GM10266 (cell line): ENCODE data around the gene SF3B3.

Experiments used
- DNase-seq: peaks from one replicate; pipeline ENCODE4 v3.0.0; 2012; ENCODE audit errors: extremely low spot score
- TF ChIP-seq, protein P1 (sequence below): IDR thresholded peaks from 2 replicates; pipeline ENCODE4 v1.5.1; 2012; ENCODE audit warnings: mild to moderate bottlenecking, low read depth; ENCODE audit not compliant: control insufficient read depth, insufficient read depth; ENCODE audit errors: missing control alignments

Gene SF3B3

DNA sequence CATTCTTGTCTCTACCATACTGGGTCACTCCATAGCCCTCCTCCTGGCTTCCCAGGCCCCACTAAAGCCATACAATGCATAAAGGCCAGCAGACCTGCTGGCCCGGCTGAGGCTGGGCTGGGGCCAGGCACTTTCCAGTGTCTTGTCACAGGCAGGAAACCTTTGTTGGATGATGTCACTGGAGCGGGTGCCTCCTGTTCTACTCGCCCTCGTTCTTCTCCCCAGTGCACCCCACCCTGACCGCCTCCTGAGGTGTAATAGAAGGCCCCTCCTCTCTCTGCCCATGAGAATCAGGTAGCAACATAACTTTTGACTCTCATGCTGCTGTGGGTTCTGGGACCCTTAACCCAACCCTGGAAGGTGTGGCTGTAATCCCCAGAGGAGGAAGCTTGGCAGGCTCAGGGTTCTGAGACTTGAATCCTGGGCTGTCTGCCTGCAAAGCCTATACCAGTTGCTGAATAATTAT, 68.5 kb downstream of the SF3B3 start:
- TF ChIP-seq, protein P1, sequence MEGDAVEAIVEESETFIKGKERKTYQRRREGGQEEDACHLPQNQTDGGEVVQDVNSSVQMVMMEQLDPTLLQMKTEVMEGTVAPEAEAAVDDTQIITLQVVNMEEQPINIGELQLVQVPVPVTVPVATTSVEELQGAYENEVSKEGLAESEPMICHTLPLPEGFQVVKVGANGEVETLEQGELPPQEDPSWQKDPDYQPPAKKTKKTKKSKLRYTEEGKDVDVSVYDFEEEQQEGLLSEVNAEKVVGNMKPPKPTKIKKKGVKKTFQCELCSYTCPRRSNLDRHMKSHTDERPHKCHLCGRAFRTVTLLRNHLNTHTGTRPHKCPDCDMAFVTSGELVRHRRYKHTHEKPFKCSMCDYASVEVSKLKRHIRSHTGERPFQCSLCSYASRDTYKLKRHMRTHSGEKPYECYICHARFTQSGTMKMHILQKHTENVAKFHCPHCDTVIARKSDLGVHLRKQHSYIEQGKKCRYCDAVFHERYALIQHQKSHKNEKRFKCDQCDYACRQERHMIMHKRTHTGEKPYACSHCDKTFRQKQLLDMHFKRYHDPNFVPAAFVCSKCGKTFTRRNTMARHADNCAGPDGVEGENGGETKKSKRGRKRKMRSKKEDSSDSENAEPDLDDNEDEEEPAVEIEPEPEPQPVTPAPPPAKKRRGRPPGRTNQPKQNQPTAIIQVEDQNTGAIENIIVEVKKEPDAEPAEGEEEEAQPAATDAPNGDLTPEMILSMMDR, result no peak

DNA sequence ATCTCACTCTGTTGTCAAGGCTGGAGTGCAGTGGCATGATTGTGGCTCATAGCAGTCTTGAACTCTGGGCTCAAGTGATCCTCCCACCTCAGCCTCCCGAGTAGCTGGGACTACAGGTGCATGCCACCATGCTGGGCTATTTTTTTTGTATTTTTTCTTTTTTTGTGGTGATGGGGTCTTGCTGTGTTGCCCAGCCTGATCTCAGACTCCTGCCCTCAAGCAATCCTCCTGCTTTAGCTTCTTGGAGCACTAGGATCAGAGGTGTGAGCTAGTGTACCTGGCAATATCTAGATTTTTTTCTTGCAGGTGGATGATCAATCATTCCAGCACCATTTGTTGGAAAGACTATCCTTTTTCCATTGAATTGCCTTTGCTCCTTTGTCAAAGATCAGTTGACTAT, 69.9 kb downstream of the SF3B3 start:
- DNase-seq, result no peak
- TF ChIP-seq, protein P1, result no peak

More for the DNA sequence above, 68.5 kb downstream of the SF3B3 start:
- DNase-seq, result no peak

DNA sequence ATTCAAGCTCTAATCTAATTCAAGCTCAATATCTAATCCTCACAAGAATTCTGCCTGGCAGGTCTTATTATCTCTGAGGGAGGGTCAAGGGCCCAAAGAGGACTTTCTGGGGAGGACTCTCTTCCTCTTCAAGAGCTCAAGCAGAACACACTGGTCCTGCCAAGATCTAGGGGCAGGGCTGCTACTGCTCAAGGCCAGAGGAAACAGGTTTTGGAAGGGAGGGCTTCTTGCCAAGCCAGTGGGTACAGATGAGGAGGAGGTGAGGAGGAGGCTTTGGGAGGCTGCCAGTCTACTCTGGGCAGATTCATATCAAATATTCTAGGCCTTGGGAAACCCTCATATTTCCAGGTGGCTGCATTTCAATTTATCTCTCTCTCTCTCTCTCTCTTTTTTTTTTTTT, 71.0 kb downstream of the SF3B3 start:
- TF ChIP-seq, protein P1, result no peak
- DNase-seq, result no peak

DNA sequence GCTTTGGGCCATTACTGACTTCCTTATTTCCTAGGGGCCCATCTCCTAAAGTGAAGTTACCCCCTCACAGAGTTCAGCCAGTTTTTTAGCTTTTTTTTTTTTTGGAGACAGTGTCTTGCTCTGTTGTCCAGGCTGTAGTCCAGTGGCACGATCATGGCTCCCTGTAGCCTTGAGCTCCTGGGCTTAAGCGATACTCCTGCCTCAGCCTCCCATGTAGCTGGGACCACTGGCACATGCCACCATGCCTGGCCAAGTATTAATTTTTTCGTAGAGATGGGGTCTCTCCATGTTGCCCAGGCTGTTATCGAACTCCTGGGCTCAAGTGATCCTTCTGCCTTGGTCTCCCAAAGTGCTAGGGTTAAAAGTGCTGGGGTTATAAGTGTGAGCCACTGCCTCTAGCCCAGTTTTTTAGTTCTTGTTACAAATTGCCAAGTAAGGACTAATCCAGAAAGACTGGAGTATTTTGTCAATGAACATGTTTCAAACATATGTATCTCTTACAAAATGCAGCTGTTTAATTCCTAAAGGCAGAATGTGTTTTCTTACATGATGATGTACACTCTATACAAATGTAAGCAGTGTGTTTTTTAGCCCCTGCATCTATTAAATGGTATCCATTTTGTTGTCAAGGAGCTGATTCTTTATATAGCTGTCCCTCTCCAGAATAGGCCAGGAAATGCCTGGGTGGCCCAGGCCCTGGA, 73.7 kb downstream of the SF3B3 start:
- TF ChIP-seq, protein P1, result no peak
- no peak for DNase-seq

DNA sequence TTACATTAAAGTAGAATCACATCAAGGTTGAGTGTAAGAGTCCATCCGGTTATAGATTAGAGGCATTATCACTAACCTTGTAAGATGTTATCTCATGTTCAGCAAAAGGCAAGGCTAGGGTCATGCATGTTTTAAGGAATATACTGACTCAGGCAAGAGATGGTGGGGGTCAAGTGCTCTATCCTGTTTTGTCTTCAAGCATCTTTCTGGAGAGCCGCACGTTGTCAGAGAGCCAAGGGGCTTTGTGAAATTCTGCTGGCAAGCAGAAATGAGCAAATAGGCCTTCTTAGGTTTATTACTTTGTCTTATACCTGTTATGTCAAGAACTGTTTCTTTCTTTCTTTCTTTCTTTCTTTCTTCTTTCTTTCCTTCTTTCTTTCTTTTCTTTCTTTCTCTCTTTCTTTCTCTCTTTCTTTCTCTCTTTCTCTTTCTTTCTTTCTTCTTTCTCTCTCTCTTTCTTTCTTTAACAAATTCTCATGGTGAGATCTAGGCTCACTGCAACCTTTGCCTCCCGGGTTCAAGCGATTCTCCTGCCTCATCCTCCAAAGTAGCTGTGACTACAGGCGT, 75.4 kb downstream of the SF3B3 start:
- DNase-seq, result no peak
- TF ChIP-seq, protein P1, result no peak

DNA sequence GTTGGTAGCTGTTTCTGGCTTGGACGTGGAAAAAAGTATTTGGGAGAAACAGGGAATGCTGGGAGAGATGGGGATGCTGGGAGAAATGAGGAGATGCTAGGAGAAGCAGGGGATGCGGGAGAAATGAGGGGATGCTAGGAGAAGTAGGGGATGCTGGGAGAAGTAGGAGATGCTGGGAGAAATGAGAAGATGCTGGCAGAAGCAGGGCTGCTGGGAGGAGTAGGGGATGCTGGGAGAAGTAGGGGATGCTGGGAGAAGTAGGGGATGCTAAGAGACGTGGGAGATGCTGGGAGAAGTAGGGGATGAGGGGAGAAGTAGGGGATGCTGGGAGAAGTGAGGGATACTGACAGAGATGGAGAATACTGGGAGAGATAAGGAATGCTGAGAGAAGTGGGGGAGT, 77.1 kb downstream of the SF3B3 start:
- TF ChIP-seq, protein P1, result no peak
- DNase-seq, result no peak

DNA sequence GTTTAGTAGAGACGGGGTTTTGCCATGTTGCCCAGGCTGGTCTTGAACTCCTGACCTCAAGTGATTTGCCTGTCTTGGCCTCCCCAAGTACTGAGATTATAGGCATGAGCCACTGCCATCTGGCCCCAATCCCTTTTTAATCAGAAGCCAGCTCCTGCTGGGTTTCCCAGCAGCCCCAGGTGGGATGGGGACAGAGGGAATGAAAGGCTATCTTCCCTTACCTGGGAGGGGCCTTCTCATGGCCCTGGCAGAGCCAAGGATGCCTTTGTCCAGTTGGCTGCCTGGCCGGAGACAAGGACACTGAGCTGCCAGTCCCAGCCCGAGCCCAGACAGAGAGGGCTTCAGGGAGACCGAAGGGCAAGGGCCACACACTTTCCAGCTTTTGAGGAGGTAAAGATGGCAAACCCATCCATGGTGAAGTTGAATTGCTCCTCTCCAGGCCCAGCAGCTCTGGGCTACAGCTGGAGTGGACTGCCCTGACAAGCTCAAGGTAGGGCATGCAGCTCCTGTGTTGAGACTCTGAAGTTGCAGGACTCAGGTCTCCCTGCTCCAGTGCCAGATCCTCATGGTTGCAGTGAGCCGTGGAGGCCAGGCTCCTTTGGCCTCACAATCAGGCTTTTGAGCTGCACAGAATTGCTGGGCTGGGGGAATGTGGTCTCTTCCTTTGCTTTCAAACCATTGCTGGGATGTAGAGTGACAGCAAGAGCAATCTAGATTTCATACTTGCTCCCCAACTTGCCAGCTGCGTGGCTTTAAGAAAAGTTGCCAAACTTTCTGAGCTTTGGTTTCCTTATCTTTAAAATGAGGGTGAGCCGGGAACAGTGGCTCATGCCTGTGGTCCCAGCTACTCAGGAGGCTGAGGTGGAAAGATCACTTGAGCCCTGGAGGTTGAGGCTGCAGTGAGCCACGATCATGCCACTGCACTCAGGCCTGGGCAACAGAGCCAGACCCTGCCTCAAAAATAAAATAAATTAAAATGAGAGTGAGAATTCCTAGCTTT, 78.3 kb downstream of the SF3B3 start:
- DNase-seq, result no peak

More for the DNA sequence above, 78.3 kb downstream of the SF3B3 start:
- TF ChIP-seq, protein P1, result no peak
